Stimulated activated CD8-positive, alpha-beta memory T cell treated with anti-CD3 and anti-CD28 coated beads, Interleukin-7, amount 100 ng/mL, for 1 hour (primary cell): ENCODE measurements around the gene PKP4.
"Not testable (repeated sequence)": the region's sequence is repeated elsewhere in the genome, so short reads cannot be mapped to it uniquely, and the experiment has no call there.

Source experiments
- DNase-seq, 2 donors: peaks; one replicate each; pipeline ENCODE4 v3.0.0-alpha.2; 2020; ENCODE audit warnings: low read depth in 2 of 2

Gene PKP4

GRCh38 chr2:158456309-158457066 is at the start of gene PKP4, which contains the start of gene CCDC148:
PKP4 (plus strand) TSS chr2:158456952; CDS start chr2:158533185, 76,233 bp downstream.
CCDC148 (minus strand) TSS chr2:158456753; CDS start chr2:158456439, 314 bp downstream.
- peak; percentile 73 to 75 for DNase-seq

GRCh38 chr2:158407031-158407430 is 49.7 kb upstream of the PKP4 start:
- DNase-seq = no peak

- no peak for DNase-seq
These were observed 46.6 kb upstream of the PKP4 start for GRCh38 chr2:158410132-158410531.

GRCh38 chr2:158411748-158412147 is 45.0 kb upstream of the PKP4 start:
- DNase-seq = no peak

GRCh38 chr2:158412206-158412605 is 44.5 kb upstream of the PKP4 start:
- no peak for DNase-seq

GRCh38 chr2:158413581-158413980 is 43.2 kb upstream of the PKP4 start:
- no peak for DNase-seq

- no peak for DNase-seq
These were observed 42.2 kb upstream of the PKP4 start for GRCh38 chr2:158414538-158414937.

GRCh38 chr2:158432117-158432516 is 24.6 kb upstream of the PKP4 start:
- DNase-seq = no peak

- DNase-seq = not testable (repeated sequence)
These were observed 23.0 kb upstream of the PKP4 start for GRCh38 chr2:158433716-158434115.

- not testable (repeated sequence) for DNase-seq
These were observed 17.7 kb upstream of the PKP4 start for GRCh38 chr2:158439062-158439461.

- DNase-seq = no peak
These were observed 13.1 kb upstream of the PKP4 start for GRCh38 chr2:158443606-158444005.

- peak; percentile 9 to 12 for DNase-seq
These were observed 507 bp downstream of the PKP4 start for GRCh38 chr2:158457092-158457825.

GRCh38 chr2:158457826-158458616 is 1.3 kb downstream of the PKP4 start:
- peak in 1 of 2 donors; percentile 6 for DNase-seq

- no peak for DNase-seq
These were observed 1.8 kb downstream of the PKP4 start for GRCh38 chr2:158458617-158458920.

- no peak for DNase-seq
These were observed 2.6 kb downstream of the PKP4 start for GRCh38 chr2:158459161-158460003.

GRCh38 chr2:158460632-158461297 is 4.0 kb downstream of the PKP4 start:
- no peak for DNase-seq

GRCh38 chr2:158463496-158464095 is 6.8 kb downstream of the PKP4 start:
- DNase-seq = no peak

- DNase-seq = no peak
These were observed 7.9 kb downstream of the PKP4 start for GRCh38 chr2:158464426-158465281.

GRCh38 chr2:158467248-158467647 is 10.5 kb downstream of the PKP4 start:
- DNase-seq = no peak
